Measurements from ENCODE around the gene C2orf76. TPM values are rescaled to one million over a fixed set of nuclear protein-coding genes. Genes with fewer than 3 reads are reported as not detected.

C2orf76 gene
- total and polyA plus RNA-seq, 2 experiments from 2014 or later = 5.8 to 21.6 TPM

DNA sequence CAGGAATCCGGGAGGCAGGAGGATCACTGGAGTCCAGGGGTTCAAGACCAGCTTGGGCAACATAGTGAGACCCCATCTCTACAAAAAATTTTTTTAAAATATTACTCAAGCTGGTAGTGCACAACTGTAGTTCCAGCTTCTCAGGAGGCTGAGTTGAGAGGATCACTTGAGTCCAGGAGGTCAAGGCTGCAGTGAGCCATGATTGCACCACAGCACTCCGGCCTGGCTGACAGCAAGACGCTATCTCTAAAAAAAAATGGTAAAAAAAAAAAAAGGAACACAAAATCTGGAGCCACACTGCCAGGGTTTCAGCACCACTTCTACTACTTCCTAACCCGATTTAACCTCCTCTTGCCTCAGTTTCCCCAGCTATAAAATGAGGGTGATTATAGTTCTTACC, 86.0 kb downstream of the C2orf76 start (continued):
- TF ChIP-seq, protein P1, sequence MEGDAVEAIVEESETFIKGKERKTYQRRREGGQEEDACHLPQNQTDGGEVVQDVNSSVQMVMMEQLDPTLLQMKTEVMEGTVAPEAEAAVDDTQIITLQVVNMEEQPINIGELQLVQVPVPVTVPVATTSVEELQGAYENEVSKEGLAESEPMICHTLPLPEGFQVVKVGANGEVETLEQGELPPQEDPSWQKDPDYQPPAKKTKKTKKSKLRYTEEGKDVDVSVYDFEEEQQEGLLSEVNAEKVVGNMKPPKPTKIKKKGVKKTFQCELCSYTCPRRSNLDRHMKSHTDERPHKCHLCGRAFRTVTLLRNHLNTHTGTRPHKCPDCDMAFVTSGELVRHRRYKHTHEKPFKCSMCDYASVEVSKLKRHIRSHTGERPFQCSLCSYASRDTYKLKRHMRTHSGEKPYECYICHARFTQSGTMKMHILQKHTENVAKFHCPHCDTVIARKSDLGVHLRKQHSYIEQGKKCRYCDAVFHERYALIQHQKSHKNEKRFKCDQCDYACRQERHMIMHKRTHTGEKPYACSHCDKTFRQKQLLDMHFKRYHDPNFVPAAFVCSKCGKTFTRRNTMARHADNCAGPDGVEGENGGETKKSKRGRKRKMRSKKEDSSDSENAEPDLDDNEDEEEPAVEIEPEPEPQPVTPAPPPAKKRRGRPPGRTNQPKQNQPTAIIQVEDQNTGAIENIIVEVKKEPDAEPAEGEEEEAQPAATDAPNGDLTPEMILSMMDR (conservative IDR thresholded peaks at IDR 0.05; ENCODE audit: low read depth in 2 of 2) = no peak

DNA sequence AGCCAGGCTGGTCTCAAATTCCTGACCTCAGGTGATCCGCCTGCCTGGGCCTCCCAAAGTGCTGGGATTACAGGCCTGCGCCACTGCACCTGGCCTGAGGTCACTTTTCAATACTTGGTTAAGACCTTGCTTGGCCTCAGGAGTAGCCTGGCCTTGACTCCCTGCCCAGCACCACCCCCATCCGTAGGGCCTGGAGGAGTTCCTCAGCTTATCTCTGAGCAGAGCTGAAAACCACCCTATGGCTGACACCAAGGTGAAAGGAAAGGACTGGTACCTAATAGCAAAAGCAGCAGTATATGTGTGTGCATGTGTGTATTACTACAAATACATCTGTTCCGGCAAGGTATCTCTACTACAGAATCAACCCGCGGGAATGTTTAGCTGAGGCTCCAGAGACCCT, 87.0 kb downstream of the C2orf76 start:
- Histone ChIP-seq H3K4me2 (no peak overlapping the region), H3K36me3 (ENCODE audit: insufficient read depth) (no peaks in the 10 kb centered on the region), H3K4me3 (no peak overlapping the region), H4K20me1 (replicated peaks; ENCODE audit: insufficient read depth) (no peaks in the 10 kb centered on the region), H2AFZ (no peak overlapping the region), H3K79me2 (replicated peaks; ENCODE audit: insufficient read depth) (no peaks in the 10 kb centered on the region), H3K4me1 (ENCODE audit: insufficient read depth) (no peaks in the 10 kb centered on the region; the same call in 1 of the 2 replicates), H3K9me2 (ENCODE audit: insufficient read depth) (no peaks in the 10 kb centered on the region), H3F3A (replicated peaks; ENCODE audit: low read depth) (no peaks in the 10 kb centered on the region), H3K27ac (ENCODE audit: low read depth) (no peak overlapping the region), H3K27me3 (ENCODE audit: insufficient read depth) (no peaks in the 10 kb centered on the region)
- no peak for TF ChIP-seq NANOG (IDR thresholded peaks at IDR 0.05; ENCODE audit: borderline replicate concordance)
- TF ChIP-seq STAT1 (IDR thresholded peaks at IDR 0.05; ENCODE audit: unreplicated experiment) = no peak
- TF ChIP-seq JUNB (IDR thresholded peaks at IDR 0.05; ENCODE audit: unreplicated experiment) = no peak
- TF ChIP-seq, protein P1 (conservative IDR thresholded peaks at IDR 0.05; ENCODE audit: low read depth in 2 of 2) = no peak
- no peak for TF ChIP-seq ETS1 (IDR thresholded peaks at IDR 0.05)
- TF ChIP-seq, protein P2, sequence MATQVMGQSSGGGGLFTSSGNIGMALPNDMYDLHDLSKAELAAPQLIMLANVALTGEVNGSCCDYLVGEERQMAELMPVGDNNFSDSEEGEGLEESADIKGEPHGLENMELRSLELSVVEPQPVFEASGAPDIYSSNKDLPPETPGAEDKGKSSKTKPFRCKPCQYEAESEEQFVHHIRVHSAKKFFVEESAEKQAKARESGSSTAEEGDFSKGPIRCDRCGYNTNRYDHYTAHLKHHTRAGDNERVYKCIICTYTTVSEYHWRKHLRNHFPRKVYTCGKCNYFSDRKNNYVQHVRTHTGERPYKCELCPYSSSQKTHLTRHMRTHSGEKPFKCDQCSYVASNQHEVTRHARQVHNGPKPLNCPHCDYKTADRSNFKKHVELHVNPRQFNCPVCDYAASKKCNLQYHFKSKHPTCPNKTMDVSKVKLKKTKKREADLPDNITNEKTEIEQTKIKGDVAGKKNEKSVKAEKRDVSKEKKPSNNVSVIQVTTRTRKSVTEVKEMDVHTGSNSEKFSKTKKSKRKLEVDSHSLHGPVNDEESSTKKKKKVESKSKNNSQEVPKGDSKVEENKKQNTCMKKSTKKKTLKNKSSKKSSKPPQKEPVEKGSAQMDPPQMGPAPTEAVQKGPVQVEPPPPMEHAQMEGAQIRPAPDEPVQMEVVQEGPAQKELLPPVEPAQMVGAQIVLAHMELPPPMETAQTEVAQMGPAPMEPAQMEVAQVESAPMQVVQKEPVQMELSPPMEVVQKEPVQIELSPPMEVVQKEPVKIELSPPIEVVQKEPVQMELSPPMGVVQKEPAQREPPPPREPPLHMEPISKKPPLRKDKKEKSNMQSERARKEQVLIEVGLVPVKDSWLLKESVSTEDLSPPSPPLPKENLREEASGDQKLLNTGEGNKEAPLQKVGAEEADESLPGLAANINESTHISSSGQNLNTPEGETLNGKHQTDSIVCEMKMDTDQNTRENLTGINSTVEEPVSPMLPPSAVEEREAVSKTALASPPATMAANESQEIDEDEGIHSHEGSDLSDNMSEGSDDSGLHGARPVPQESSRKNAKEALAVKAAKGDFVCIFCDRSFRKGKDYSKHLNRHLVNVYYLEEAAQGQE (IDR thresholded peaks at IDR 0.05; ENCODE audit: unreplicated experiment) = no peak
- DNase-seq (ENCODE audit: low spot score) (no peak), ATAC-seq (no peak)
- Mint-ChIP-seq H3K27me3 (ENCODE audit: insufficient read depth, low read depth, poor library complexity) (peaks cover 4% of the 10 kb centered on the region), H3K27ac (no peak overlapping the region), H3K36me3 (ENCODE audit: low read depth) (no peaks in the 10 kb centered on the region), H3K9me3 (no peaks in the 10 kb centered on the region; the same call in 2 of the 3 replicates), H3K4me1 (peaks cover 7% of the 10 kb centered on the region), H3K4me3 (no peak overlapping the region)

Data from GM23338 (cell line).